LoVo (cell line): ENCODE data around the gene PITX1.
A peak's percentile ranks its signal among the peaks of the same experiment; 100 is the strongest.
"Not testable (repeated sequence)": the region's sequence is repeated elsewhere in the genome, so short reads cannot be mapped to it uniquely, and the experiment has no call there.

Experiments
- DNase-seq: peaks from one replicate; pipeline ENCODE4 v3.0.0-alpha.2; 2016; ENCODE audit warnings: low spot score

Gene PITX1

GRCh38 chr5:135033901-135034235 is at the start of gene PITX1:
Gene PITX1 (minus strand): TSS chr5:135034228. CDS start chr5:135033881, 347 bp downstream.
- DNase-seq, result no peak

DNA sequence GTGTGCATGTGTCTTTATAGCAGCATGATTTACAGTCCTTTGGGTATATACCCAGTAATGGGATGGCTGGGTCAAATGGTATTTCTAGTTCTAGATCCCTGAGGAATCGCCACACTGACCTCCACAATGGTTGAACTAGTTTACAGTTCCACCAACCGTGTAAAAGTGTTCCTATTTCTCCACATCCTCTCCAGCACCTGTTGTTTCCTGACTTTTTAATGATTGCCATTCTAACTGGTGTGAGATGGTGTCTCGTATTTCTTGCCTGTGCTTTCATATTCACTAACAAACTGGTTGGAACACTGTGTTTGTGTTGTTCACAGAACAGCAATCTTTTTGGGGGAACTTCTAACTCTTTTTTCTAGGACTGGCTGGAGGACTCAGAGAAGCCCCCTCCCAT is 49.3 kb upstream of the PITX1 start:
- not testable (repeated sequence) for DNase-seq

- no peak for DNase-seq
Observed at GRCh38 chr5:135081240-135081639, 47.2 kb upstream of the PITX1 start.

- DNase-seq, result no peak
Observed at GRCh38 chr5:135079760-135080159, 45.7 kb upstream of the PITX1 start.

DNA sequence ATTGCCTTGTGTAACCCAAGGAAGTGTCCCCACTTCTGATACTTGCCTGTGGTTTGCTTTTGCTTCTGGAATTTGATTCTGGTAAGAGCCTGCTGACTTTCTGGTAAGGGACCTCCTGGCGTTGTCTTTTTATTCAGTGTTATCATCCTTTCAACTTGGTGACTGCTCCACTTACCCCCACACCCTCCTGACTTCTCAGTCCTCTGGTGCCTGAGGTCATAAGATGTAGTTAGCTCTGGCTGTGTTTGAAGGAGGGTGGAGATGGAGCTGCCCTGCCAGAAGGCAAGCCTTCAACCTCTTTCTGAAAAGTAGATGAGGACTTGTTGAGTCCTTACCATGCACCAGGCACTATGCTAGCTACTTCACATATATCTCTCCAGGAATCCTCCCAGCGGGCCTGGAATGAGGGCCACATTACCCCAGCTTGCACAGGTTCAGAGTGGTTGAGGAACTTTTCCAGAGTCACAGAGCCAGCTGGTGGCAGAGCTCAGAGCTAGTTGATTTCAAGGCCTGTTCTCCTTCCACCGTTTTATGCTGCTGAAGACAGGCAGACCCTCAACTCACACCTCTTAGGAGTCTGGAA is 45.2 kb upstream of the PITX1 start:
- no peak for DNase-seq

DNA sequence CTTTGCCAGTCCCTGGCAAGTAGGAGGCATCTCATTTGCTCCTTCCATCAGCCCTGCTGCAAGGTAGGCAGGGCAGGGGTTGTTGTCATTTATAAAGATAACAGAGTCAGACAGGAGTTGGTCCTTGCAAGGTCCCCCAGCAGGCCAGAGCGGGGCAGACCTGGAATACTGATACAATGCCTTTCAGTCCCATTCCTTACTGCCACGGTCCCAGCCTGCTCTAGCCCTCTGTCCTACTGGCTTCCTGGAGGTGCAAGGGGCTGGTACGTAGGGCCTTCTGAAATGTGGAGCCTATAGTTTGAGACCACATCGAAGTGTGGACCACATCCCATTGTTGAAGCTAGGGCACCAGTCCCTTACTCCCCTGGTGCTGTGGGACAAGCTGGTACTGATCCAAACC is 42.8 kb upstream of the PITX1 start:
- DNase-seq, result no peak

- no peak for DNase-seq
Observed at GRCh38 chr5:135076051-135076491, 42.0 kb upstream of the PITX1 start.

DNA sequence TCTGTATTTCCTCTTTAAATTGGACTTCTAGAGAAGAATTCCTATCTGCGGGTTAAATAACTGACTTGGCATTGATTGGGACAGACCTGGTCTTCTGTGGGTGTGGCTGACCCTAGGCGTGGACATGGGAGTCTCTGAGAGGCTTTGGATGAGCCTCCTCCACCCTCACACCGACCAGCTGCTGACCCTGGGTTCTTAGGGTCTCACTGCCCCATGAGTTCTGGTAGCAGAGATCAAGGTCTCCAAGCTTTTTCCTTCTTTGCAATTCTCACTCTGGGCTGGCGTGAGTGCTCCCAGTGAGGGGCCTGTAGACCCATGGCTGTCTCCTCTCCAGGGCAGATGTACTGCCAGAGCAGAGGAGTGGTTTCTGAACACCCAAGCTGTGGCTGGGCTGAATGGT is 41.6 kb upstream of the PITX1 start:
- no peak for DNase-seq

- no peak for DNase-seq
Observed at GRCh38 chr5:135073761-135074345, 39.8 kb upstream of the PITX1 start.

- DNase-seq, result no peak
Observed at GRCh38 chr5:135072387-135073281, 38.6 kb upstream of the PITX1 start.

DNA sequence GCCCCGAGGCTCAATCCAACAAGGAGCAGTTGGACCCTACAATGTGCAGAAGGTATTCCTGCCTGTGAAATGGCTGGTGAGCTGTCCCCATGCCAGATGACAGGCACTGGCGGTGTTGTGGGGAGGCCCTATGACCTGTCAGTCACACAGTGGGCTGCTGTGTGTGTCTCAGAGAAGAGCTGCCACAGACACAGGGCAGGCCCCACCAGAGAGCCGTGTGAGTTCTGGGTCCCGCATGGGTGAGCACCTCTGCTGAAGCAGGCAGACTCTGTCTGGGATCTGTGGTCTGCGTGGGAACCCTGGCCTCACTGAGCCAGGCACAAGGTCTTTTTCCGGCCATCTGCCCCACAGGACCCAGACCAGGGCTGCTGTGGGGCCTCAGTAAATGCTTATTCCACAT is 37.3 kb upstream of the PITX1 start:
- DNase-seq, result no peak

DNA sequence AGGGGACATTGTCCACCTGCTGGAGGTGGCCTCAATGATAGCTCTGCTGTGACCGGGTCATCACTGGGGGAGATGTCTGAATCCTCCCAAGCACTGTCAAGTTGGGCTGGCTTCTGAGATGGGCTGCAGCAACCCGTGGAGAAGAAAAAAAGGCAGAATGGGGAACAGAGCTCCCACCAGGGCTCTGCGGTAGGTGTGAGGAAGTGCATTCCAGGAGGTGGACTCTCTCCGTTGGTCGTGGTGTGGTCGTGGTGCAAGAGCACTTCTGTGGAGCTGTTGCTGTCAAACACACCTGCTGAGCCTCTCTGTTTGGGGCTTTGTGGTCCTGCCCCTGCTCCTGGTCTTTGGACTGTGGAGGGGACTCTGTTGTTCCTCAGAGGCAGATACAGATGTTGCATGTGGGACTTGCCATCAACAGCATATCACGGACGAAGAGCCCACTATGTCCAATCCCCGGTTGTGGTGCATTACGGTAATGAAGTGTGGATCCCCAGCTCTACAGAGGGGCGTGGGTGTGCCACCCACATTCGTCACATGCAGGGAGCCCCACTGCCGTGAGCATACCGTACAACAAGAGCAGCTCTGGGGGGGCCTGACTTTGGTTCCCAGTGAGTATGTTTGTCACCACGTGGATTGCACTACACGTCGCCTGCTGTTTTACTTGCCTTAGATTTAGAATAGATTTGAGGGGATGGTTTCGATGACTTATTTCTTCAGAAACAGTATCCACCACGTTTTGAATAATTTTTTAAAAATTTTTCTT is 36.0 kb upstream of the PITX1 start:
- no peak for DNase-seq

- DNase-seq, result no peak
Observed at GRCh38 chr5:135069016-135069770, 35.2 kb upstream of the PITX1 start.

- no peak for DNase-seq
Observed at GRCh38 chr5:135067587-135067986, 33.6 kb upstream of the PITX1 start.

DNA sequence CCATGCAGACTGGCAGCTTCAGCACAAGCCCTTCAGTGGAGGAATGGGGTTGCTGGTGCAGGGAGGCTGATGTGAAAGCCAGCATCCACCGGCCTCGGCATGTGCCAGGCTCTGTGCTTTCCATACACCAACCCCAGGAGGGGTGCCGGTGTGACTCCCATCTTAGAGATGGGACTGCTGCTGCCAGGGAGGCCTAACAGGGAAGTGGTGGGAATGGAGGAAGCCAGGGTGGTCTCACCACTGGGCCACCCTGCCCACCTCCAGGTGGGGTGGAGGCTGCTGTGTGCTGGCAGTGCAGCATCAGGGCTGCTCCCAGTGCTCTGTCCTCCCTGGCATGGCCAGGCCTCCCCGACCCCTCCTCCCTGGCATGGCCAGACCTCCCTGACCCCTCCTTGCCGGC is 32.8 kb upstream of the PITX1 start:
- DNase-seq, result no peak

GRCh38 chr5:135065306-135066265 is 31.6 kb upstream of the PITX1 start:
- peak; percentile 34 for DNase-seq

- no peak for DNase-seq
Observed at GRCh38 chr5:135064235-135064570, 30.2 kb upstream of the PITX1 start.

DNA sequence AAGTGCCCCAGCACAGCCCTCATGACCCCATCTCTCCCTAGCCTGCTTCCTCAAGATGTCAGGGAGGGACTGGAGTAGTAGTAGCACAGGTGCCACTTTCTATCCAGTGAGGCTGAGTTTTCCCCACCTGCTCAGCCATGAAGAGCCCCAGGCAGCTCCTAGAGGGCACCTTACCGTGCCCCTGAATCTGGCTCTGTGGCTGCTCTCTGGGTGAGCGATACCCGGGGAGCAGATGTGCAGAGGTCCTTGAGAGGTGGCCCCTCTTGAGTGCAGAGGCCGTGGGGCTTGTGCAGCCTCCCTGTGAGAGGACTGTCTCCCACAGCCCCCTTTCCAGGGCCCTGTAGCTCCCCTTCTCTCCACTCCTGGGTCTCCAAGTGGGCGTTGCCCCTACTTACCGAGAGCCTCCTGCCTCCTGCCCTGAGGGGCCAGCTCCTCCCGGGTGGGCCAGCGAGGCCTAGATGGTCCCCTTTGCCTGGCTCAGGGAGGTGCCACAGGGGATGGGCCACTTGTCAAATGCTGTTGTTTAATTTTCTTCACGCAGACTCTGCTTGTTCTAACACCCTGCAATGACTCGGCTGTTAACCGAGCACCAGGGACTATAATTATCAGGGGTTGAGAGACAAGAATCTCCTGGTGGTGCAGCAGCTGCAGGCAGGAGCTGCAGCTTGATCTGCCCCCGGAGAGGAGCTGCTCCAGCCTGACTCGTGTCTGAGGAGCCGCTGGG is 29.6 kb upstream of the PITX1 start:
- DNase-seq, result no peak

GRCh38 chr5:135063056-135063445 is 29.0 kb upstream of the PITX1 start:
- no peak for DNase-seq
